ENCODE measurements around the gene NTM.

NTM gene

DNA sequence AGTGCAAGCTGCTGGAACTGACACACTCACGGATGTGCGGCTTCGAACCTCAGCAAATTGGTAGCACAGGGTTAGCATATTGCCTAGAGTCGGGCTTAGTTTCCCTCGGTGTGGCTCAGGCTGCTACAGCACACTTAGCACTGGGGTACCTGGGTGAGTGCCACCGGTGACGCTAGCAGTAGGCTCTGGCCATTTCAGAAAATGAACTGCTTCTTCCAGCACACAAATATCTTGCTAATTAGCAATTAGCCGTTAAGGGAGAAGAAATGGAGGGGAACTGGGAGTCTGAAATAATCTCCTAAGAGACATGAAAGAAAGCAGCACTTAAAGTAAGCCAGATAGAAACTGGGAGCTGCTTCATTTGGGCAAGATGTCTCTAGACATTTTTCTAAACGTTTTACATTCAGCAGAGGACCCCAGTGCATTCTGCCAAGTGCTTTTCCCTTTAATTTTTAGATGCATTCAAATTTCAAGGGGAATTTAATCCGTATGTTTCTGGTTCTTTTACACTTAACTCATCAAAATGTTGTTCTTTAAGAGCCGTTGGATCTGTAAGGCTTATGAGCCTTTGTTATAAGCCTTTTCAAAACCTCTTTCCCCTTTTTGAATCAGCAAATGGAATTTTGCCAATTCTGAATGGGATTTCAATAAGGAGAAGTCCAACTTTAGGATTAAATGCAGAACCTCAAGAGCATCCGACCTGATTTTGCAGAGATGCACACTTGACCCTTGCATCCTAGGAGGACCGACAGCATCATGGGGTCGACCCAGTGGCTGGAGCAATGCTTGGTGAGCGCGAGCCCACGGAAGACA, 708.1 kb downstream of the NTM start:
- in situ Hi-C loops (cut with MboI; ENCODE audit: low sequenced_read_pairs), result no loop called here

DNA sequence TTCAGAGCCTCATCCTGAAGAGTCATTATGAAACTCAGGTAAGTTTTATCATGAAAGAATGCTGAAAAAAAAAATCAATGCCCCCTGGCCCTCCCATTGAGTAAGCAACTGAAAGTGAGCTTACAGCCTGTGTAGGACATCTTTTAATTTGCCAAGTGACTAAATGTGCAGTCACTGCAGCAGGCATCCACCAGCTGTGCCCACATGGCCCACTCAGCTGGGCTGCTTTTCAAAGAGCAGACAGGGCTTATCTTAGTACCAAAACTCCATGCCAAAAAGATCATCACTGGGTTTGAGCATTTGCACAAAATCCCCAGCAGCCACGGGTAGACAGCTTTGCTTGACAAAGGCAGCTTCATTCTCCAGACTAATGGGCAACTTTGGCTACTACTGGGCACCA, 709.7 kb downstream of the NTM start:
- in situ Hi-C loops (cut with MboI; ENCODE audit: low sequenced_read_pairs), result no loop called here

DNA sequence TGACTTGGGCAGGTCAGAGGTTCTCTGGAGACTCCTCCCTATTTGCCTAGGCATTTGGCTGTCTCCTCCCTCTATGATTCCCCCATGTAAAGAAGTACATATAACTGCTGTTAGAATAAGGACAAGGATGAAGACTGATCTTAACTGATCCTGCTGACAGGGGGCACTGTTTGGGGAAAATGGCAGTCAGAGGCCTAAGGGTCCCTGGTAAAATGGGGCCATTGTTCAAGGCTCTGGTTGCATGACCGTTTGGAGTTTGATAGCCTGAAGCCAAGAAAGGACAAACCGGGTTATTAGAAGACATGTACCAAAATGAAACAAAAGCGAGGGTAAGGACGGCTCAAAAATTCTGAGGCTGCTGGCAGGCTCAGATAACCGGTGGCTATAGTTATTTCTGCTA, 712.2 kb downstream of the NTM start:
- in situ Hi-C loops (cut with MboI; ENCODE audit: low sequenced_read_pairs), result no loop called here

DNA sequence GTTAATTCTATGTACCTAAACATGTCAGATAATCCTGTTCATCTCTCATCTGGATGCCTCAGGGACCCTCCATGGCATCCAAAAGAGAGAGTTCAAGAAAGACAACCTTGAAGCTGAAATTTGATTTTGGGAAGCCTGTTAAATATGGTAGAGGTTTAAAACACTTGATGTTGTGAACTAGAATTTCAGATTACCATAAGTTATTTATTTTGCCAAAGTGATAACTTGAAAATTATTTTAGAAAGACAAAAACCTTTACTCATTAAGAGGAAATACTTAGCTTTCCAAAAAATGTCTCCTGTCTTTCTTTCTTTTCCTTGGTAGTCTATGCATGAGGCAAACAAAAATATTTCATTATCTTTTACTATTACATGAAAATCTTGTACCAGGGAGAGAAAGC, 714.0 kb downstream of the NTM start:
- in situ Hi-C loops (cut with MboI; ENCODE audit: low sequenced_read_pairs), result no loop called here

DNA sequence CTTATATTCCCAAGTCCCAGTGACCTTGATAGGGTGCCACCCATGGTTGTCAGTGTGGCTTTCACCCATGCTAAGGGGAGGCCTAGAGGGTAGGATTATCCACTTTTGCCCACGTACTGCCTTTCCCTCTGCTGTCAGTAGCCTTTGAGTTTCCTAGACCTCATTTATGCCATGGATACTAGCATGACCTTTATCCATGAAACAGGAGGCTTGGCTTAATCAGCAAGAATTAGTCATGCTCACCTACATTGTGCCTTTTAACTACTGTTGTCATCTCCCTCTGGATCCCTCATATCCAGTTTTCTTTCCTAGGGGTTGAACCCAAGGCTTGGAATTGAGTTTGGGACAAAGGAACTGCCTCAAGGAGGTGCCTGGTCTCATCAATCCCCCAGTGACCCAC, 716.7 kb downstream of the NTM start:
- in situ Hi-C loops (cut with MboI; ENCODE audit: low sequenced_read_pairs), result no loop called here

DNA sequence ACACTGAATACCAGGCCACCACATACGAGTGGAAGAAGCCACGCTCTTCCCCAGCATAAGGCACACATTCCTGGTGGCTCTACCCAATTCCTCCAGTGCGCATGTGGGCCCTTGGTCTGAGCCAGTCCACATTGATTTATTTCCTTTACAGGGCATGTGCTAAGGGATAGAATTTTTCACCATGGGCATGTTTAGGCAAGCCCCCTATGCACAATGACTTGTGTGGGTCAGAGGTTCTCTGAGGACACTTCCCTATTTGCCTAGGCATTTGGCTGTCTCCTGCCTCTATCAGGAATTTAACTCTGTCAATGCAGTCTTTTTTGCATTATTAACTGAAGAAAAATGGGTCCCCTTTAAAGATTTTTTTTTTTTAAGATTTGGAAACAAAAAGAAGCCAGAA, 718.1 kb downstream of the NTM start:
- in situ Hi-C loops (cut with MboI; ENCODE audit: low sequenced_read_pairs), result no loop called here

DNA sequence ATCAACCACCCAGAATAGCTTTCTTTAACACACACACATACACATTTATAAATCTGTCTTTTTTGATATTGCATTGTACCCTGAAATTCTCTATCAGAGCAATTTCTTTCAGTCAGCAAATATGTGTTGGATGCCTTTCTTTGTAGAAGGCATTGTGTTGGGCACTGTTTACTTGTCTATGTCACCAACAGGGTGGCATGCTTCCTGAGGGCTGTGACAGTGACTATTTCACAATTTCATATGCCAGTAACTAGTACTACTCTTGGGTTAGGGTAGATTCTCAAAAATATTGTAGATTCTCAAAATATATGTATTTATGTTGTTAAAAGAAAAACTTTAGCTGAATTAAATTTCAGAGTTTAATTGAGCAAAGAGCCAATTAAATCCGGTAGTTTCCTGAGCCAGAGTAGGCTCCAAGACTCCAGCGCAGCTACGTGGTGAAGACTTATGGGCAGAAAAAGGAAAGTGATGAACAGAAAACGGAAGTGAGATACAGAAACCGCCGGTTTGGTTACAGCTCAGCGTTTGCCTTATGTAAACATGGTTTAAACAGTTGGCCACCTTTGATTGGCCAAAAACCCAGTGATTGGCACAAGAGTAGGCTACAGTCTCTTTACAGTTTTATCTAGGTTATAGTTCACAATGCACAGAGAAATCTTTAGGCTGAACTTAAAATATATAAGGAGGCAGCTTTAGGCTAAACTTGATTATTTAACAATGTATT, 723.3 kb downstream of the NTM start:
- in situ Hi-C loops (cut with MboI; ENCODE audit: low sequenced_read_pairs), result no loop called here

DNA sequence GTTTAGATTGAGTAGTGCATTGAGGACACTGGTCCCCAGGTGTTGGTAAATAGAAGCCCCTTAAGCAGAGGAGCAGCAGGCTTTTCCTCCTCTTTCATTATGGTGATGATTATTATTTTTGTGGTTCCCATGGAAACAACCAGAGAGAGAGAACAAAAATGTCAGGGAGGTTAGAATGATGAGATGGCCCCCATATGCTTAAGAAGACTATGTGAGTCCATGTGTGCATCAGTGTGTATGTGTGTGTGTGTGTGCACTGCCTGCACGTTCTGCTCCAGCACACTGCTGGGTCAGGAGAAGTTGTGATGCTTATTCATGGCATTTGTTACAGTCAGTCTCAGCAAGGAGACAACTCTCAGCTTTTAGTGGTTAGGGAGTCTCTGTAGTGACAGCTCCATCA, 724.2 kb downstream of the NTM start:
- in situ Hi-C loops (cut with MboI; ENCODE audit: low sequenced_read_pairs), result no loop called here

DNA sequence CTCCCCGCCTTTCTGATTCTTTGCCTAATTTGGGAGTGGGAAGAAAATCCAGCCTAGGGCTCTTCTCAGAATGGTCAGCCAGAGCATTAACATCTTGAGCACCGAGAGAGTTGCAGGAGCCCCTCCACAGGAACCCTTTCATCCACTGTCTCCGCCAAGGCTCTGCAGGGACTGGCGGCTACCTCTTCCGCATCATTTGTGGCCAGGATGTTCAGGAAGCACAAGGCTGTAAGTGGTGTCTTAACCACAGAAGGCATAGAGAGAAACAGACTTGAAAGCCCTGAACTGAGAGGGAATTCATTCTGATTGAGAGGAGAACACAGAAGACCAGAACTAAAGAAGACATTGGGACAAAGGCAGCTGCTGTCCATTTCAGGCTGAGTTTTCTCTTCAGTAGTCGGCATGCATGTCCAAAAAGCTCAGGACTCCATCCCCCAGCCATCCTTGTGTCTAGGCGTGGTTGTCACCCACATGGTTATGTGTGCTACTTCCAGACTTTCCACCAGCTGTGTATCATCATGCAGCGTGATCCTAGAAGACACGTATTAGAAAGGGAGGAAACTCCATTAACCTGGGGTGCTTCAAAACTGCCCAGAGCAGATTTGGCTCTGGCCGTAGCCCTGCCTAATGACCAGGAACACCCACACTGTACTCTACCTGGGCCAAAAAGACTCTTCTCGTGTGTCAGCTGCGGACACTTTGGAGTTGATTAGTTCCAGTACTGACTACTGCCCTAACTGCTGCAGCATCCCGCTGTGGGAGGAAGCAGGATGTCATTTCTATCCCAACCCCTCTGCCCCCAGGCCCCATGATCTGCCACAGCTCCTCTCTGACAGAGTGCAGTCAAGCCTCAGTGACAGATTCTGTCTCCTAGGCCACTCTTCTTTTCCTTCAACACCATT, 725.1 kb downstream of the NTM start:
- in situ Hi-C loops (cut with MboI; ENCODE audit: low sequenced_read_pairs), result no loop called here

DNA sequence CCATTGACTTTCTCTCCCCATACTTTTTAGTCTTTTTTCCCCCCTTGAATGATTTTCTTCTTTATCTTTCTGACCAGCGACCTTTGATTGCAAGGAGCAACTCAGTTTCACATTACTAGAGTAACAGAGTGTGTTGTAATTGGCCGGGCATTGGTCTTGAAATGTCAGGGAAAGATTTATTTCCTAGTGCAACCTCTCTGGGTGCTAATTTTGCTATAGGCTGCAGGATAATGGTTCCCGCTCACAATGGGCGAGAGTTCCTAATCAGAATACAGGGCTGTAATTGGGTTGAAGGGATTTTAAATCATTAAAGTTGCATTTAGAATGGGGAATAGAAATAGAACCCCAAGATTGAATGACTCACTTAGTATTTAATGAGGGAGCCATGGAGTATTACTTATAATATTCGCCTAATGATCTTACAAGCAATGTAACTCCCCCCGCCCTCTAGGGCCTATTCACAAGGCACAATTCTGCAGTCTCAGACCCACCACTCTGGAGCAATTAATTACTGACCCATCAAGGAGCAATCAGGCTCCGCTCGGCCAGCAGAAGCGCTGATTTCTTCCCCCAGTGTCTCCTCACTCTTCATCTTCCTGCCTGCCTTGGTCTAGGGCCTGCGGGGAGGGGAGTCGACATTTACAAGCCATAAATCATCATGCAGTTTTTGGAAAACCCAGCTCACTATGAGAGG, 725.9 kb downstream of the NTM start:
- in situ Hi-C loops (cut with MboI; ENCODE audit: low sequenced_read_pairs), result no loop called here

DNA sequence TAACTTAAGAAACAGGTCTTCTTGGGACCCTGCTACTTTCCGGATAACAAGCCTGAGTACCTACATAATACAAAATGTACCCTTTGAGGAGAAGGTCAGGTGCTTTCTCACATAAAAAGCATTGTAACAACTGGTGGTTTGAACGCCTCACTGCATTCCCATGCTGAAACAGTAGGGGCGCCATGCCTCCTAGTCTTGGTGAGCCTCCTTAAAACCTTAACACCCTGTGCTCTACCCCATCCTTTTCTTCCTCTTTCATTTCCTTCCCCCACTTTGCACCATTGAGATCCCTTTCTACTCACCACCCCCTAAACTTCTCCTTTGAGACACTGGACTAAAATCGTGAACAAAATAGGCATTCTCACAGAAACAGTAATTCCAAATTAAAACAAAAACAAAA, 729.3 kb downstream of the NTM start:
- in situ Hi-C loops (cut with MboI; ENCODE audit: low sequenced_read_pairs), result no loop called here

DNA sequence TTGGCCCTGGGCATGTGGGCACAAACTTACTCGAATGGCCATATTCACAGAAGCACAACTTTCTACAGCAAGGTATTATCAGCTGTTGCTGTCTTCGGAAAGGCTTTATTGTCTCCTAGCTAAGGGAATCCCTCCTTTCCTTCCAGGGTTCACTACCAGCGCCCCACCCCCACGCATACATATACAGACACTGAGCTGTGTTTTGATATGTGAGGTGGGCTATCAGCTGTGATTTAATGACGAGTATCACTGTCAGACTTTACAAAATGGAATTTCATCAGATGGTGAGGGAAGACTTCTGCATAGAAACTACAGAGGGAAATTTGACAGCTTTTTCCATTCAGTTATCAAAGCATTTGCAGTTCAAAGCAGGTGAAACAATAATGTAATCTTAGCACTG, 730.2 kb downstream of the NTM start:
- in situ Hi-C loops (cut with MboI; ENCODE audit: low sequenced_read_pairs), result no loop called here

DNA sequence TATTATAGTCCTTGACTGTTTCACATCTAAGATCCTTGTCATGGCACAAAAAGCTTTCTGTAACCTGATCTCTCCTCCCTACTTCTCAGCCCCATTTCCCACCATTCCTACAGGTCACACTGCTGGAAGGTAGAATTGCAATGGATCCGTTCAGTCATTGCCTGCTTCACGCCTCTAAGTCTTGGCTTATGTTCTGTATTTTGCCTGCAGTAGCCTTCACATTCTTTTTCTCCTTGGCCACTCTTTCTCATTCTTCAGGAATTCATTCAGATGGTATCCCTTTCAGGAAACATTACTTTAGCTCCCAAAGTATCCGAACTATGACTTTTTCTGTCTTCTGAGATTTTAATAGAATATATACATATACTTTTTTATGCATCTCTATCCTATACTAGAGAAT, 731.5 kb downstream of the NTM start:
- in situ Hi-C loops (cut with MboI; ENCODE audit: low sequenced_read_pairs), result no loop called here

DNA sequence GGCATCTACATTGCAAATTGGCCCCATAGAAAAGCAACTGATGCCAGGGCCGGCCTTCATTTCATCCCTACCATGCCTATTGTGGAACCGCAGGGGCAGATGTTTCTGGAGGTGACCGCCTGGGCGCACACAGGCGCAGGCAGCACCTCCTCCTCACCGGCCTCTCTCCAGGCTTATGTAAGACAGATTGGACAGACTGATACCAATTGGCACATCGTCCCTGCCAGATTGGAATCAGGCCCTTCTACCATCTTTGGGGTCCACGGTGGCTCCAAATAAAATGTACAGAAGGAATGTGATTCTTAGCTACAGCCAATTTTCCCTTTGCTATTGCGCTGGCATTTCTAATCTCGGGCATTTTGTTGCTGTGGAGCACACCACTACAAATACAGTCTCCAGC, 732.6 kb downstream of the NTM start:
- in situ Hi-C loops (cut with MboI; ENCODE audit: low sequenced_read_pairs), result no loop called here

DNA sequence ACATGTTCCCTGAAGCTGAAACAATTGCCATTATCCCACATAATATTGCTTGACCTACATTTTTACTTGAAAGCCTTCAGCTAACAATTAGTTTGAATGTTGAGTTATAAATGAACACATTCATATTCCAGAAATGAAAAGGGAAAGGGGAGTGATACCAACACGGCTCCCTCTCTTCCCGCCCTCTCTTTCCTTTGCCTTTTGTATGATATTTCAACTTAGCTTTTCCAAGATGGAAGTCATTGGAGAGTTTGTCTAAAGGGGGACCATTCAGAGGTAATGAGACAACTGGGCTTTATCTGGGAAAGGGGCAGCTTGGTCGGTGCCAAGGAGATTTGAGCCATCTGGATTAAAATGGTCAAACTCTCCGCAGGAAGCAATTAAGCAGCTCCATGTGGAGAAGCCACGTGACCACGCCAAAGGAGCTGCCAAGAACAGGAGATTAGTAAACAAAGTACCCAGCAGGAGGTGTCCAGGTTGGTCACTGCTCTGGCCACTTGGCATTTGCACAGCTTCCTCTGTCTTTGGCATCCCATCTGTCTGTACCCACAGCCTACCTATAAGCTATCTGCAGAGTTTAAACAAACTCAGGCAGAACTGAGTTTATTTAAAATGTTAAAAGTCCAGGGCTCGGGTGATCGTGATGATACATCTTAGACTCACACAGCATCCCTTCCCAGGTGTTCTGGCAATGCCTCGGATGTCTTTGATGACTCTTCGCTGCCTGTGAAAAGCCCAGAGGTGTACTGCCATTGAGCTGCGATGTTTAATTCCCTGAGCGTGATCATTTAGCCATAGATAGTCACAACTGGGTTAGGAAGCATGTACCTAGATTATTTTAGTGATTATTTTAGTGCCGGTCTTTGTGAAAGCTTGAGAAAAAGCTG, 735.9 kb downstream of the NTM start:
- in situ Hi-C loops (cut with MboI; ENCODE audit: low sequenced_read_pairs), result no loop called here

DNA sequence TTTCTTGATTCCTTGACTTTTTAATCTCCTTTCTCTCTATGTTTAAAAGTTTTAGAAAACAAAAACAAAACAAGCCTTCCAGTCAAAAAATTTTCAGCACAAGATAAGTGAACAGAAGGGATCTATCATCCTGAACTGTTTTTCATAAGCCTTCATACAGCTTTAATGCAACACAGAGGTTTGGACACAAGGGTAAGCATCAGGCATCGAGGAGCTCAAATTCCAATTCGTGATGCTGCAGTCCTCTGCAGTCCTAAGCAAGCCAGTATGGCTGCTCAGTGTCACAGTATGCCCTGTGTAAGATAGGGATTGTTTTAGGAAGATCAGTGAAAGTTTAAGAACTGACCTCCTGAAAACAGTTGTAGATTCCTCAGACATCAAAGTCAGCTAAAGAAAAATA, 740.9 kb downstream of the NTM start:
- in situ Hi-C loops (cut with MboI; ENCODE audit: low sequenced_read_pairs), result no loop called here

DNA sequence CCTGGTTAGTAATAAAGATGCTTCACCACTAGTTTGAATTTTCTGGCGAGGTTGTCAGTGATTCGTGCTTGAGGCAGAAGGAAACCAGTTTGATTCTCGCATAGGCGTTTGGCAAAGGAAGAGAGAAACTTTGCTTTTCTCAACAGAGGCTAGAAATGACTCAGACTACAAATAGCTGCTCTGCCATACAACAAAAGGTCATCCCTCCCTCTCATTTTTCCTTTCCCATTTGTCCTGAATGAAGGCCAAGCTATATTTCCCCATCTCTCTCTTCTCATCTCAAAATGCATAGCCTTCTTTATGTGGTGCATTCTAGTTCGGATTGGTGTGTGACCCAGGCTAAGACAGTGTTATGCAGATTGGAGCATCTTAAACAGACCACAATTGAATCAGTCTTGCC, 741.4 kb downstream of the NTM start:
- in situ Hi-C loops (cut with MboI; ENCODE audit: low sequenced_read_pairs), result no loop called here

DNA sequence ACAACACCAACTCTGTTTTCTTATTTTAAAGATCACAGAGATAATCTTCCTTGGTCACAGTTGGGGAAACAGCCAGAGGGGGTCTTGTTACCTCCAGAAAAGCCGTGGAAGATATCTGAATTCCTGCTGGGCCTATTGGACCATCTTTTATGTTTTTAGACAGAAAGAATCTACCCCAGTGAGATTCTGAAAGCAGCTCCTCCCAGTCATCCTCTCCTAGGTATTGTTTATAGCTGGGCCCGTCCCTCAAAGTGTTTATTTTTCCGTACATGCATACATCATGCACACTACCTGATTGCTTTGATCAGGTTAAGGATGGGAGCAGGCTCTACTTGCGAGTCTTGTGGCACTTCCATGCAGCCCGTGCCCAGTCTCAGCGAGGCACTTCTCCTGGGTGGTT, 742.4 kb downstream of the NTM start:
- in situ Hi-C loops (cut with MboI; ENCODE audit: low sequenced_read_pairs), result no loop called here

DNA sequence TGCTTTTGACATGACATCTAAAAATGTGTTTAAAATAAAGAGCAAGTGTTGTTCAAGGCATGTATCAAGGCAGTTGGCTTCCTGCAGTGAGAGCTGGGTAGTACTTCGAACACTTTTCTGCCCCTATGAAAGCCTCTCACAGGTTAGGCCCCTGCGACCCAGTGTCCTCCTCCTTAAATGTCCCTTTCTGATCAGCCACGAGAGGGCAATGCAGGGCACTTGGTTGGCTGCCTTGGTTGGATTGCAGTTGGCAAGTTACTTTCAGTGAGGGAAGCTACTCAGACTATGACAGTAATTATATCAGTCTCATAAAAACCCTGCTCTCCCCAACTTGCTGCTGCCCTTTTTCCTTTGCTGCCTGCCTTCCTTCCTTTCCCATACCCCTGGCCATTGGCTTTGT, 743.8 kb downstream of the NTM start:
- in situ Hi-C loops (cut with MboI; ENCODE audit: low sequenced_read_pairs), result no loop called here

DNA sequence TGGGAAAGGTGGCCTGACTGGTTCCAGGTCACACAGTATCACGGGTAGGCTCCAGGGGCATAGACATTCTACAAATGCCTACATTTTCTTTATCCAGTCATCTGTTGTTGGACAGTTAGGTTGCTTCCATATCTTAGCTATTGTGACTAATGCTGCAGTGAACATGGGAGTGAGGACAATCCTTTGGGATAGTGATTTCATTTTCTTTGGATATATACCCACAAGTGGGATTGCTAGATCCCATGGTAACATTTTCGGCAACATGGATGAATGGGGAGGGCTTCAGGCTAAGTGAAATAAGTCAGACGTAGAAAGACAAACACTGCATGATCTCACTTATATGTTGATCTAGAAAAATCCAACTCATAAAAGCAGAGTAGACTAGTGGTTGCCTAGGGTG, 744.3 kb downstream of the NTM start:
- in situ Hi-C loops (cut with MboI; ENCODE audit: low sequenced_read_pairs), result no loop called here
